HG03342 (cell line): ENCODE data around the gene ALKBH6.
"Not testable (repeated sequence)": the region's sequence is repeated elsewhere in the genome, so short reads cannot be mapped to it uniquely, and the experiment has no call there.

ENCODE experiments used
- ATAC-seq: cut with Tn5 transposase; IDR thresholded peaks from one replicate; pipeline ENCODE4 v1.9.1; 2021; ENCODE audit warnings: mild to moderate bottlenecking, moderate library complexity; ENCODE audit not compliant: unreplicated experiment

ALKBH6 gene

GRCh38 chr19:36014012-36014924, at the start of gene ALKBH6:
TSS of gene ALKBH6 (minus strand) at chr19:36014213. CDS start at chr19:36013397, 816 bp downstream.
- peak; percentile 94 for ATAC-seq

GRCh38 chr19:36061367-36061766, 47.4 kb upstream of the ALKBH6 start:
- ATAC-seq: no peak

DNA sequence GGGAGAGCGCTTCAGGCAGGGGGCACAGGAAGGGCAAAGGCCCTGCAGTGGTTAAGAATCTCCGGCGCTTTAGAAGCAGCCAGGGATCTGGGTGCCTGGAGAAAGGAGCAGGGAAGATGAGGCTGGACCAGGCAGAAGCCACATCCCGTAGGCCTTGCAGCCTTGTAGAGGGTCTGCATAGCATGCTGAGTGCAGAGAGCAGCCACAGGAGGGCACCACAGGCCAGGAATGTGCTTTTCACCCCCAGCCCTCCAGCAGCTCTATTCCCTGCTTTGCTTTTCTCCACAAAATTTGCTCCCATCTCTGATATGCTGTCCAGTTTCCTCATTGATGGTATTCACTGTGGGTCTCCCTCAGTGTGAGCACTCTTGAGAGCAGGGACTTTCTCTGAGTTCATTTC, 46.4 kb upstream of the ALKBH6 start:
- no peak for ATAC-seq

DNA sequence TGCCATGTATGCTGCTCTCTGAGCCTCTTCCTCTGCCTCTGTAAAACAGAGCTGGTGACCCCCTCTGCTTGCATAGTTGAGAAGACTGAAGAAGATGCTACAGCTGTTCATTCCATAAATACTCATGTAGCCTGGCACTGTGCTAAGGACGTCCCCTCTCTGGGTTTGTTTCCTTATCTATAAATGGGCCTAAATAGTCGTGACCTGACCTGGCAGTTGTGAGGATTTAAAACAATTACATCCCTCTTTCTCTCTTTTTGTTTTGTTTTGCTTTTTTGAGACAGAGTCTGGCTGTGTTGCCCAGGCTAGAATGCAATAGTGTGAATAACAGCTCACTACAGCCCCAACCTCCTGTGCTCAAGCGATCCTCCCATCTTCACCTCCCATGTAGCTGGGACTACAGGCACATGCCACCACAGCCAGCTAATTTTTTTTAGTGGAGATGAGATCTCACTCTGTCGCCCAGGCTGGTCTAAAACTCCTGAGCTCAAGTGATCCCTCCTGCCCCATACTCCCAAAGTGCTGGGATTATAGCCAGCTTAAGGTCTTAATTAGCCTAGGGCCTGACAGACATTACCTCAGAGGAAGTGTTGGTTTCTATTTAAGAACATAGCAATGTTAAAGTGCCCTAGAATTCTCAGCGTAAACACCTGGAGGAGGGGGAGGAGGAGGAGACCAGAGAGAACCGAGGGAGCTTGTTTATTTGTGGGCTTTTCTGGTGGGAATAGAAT, 45.3 kb upstream of the ALKBH6 start:
- no peak for ATAC-seq

DNA sequence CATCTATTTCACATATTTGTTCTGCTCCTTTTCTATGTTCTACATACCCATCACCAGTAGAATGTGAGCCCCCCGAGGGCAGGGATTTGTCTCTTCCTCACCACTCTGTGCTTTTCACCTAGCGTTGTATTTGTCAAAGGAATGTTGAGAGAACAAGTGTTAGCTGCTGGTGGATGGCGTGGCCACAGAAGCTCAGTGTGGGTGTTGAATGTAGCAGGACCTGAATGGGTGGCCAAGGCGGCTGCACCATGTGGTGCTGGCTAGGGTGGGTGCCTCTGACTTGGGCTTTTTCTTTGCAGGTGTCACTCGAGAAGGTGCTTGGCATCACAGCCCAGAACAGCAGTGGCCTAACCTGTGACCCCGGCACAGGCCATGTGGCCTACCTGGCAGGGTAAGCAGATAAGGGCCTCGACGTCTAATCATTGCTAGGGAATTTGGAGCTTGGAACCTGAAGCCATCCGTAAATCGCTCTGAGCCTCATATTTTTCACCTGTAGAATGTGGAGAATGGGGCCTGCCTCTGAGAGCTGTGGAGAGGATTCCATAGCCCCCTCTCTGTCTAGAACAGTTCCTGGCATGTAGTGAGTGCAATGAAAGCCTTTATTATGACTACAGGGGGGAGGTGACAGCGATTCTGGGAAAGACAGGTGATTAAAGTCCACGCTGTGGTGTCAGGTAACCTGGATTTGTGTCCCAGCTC, 44.6 kb upstream of the ALKBH6 start:
- no peak for ATAC-seq

- ATAC-seq: peak; percentile 56
Observed at GRCh38 chr19:36054733-36055686, 41.0 kb upstream of the ALKBH6 start, which contains the start of gene WDR62. TSS of gene WDR62 (plus strand) at chr19:36054897. CDS start at chr19:36054972, 75 bp downstream.

GRCh38 chr19:36054119-36054732, 40.2 kb upstream of the ALKBH6 start, which contains the start of gene THAP8:
TSS of gene THAP8 (minus strand) at chr19:36054285. CDS start at chr19:36054217, 68 bp downstream.
- ATAC-seq: peak; percentile 79

- ATAC-seq: no peak
Observed at GRCh38 chr19:36051637-36052036, 37.6 kb upstream of the ALKBH6 start.

DNA sequence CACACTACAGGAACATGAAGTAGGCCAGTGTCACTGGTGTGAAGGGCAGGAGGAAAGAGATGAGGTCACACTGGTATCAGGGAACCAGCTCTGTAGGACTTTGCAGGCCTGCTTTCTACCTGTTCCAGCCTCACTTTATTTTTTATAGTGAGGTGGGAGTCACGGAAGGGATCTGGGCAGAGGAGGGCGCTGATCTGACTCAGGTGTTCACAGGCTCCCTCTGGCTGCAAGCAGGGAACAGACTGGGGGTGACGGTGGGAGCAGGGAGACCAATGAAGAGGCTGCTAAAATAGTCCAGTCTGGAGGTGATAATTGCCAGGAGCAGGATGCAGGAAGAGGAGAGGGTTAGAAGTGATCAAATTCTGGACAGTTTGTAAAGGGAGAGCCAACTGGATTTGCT, 37.2 kb upstream of the ALKBH6 start:
- no peak for ATAC-seq

DNA sequence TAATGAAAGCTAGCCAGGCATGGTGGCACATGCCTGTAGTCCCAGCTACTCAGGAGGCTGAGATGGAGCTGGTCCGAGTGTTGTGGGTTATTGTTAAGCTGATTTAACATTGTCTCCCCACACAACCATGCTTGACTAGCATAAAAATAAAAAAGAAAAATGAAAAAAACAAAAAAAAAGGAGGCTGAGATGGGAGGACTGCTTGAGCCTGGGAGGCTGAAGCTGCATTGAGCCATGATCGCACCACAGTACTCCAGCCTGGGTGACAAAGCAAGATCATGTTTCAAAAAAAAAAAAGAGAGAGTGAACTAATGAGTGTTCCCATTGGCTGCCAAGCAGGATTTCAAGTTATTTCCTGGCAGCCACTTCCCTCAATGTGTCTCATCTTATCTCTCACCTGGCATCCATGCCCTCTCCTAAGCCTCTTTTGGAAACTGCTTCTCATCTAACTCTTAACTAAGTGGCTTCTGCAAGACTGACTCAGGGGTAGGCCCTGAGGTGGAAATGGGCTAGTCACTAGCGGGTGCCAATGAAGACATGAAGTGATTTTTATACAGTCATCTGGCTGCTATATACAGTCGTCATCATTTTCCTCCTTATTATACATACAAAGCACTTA, 35.2 kb upstream of the ALKBH6 start:
- ATAC-seq: no peak

DNA sequence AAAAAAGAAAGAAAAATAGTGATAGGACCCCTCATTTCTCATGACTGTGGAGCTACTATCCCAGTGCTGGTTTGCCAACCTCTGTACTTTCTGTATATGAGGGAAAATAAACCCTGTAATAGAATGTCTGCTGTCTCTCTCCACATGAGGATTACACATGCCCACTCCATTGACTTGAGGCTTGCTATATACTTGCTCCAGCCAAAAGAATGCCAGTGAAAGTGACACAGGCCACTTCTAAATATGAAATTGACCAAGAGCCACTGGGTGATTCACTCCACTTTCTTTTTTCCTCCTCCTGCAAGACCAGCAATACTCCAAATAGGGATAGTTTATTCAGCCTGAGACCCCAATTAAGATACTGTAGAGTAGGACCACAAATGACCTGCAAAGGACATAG, 33.8 kb upstream of the ALKBH6 start:
- ATAC-seq: no peak

- no peak for ATAC-seq
Observed at GRCh38 chr19:36046443-36047050, 32.5 kb upstream of the ALKBH6 start.

GRCh38 chr19:36043952-36044351, 29.9 kb upstream of the ALKBH6 start:
- no peak for ATAC-seq

DNA sequence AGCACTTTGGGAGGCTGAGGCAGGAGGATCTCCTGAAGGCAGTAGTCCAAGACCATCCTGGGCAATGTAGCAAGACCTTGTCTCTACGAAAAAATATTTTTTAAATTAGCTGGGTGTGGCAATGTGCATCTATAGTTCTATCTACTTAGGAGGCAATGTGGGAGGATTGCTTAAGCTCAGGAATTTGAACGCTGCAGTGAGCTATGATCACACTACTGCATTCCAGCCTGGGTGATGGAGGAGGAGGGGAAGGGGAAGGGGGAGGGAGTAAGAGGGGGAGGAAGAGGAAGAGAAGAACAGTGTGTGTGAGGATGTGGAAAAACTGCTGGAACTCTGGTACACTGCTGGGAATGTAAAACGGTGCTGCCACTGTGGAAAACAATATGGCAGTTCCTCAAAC, 27.8 kb upstream of the ALKBH6 start:
- ATAC-seq: no peak

- not testable (repeated sequence) for ATAC-seq
Observed at GRCh38 chr19:36041092-36041491, 27.1 kb upstream of the ALKBH6 start.

DNA sequence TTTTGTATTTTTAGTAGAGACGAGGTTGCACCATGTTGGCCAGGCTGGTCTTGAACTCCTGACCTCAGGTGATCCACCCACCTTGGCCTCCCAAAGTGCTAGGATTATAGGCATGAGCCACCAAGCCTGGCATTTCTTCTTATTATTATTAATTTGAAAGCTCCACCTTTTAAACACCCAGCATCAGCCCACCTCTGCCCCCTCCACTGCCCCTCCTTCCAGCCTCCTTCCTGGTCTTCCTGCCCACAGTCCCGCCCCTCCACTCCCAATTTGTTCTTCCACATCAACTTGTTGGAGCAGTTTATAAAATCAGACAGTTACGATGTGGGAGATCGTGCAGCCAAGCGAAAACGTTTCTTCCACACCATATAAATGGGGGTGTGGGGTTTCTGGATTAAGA, 26.5 kb upstream of the ALKBH6 start:
- ATAC-seq: no peak

GRCh38 chr19:36032251-36033104, 18.5 kb upstream of the ALKBH6 start, which contains the start of gene CLIP3:
TSS of gene CLIP3 (minus strand) at chr19:36032873. CDS start at chr19:36032357, 516 bp downstream.
- ATAC-seq: no peak

DNA sequence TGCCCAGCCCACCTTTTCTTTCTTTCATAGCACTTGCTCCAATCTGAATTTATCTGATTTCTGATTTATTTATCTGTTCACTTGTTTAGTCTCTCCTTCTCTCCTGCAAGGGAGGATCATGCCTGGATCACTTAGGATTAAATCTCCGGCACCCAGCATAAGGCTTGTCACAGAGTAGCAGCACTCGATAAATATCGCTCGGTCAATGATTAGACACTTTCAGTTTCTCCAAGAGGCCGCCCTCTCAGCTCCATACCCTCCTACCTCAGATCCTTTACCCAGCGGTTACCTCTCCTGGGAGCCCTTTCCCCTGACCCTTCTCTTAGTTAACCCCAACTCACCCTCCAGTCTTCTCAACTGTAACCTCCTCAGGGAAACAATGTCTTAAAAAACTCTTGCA, 17.3 kb upstream of the ALKBH6 start:
- no peak for ATAC-seq
